Muscle layer of colon (tissue), 2 donors: Measurements from ENCODE around the gene SLC38A11.
"Not testable (repeated sequence)": the region's sequence is repeated elsewhere in the genome, so short reads cannot be mapped to it uniquely, and the experiment has no call there.

Experiments used
- H3K27ac ChIP-seq: one replicate; pipeline ENCODE4 v1.7.0; 2013; ENCODE audit warnings: low read depth, mild to moderate bottlenecking, low read length, moderate library complexity
- H3K27me3 ChIP-seq, 2 donors: one replicate each; pipeline ENCODE4 v1.7.0; 2013; ENCODE audit warnings: low read length in 2 of 2, mild to moderate bottlenecking in 2 of 2; ENCODE audit not compliant: insufficient read depth in 2 of 2, control insufficient read depth in 1 of 2
- H3K36me3 ChIP-seq: one replicate; pipeline ENCODE4 v1.7.0; 2013; ENCODE audit warnings: mild to moderate bottlenecking, low read length; ENCODE audit not compliant: insufficient read depth
- H3K4me1 ChIP-seq: one replicate; pipeline ENCODE4 v1.7.0; 2013; ENCODE audit warnings: mild to moderate bottlenecking, low read length; ENCODE audit not compliant: insufficient read depth
- H3K4me3 ChIP-seq, 2 donors: one replicate each; pipeline ENCODE4 v1.7.0; 2013; ENCODE audit warnings: low read length in 2 of 2, low read depth in 1 of 2, mild to moderate bottlenecking in 1 of 2, moderate library complexity in 1 of 2
- H3K9ac ChIP-seq: one replicate; pipeline ENCODE4 v1.7.0; 2013; ENCODE audit warnings: low read length
- H3K9me3 ChIP-seq: one replicate; pipeline ENCODE4 v1.7.0; 2013; ENCODE audit warnings: mild to moderate bottlenecking, low read length
- donor health status: abdominal sarcoma.
- donor health status: Adenocarcinoma of cecum.

SLC38A11 gene

GRCh38 chr2:164873210-164873908 lies 82.0 kb downstream of the SLC38A11 start:
- no peaks in the 10 kb centered on the region for H3K4me1 ChIP-seq
- H3K4me3 ChIP-seq: no peak overlapping the region
- no peaks in the 10 kb centered on the region for H3K36me3 ChIP-seq
- no peaks in the 10 kb centered on the region for H3K27me3 ChIP-seq
- H3K9me3 ChIP-seq: no peaks in the 10 kb centered on the region
- H3K27ac ChIP-seq: no peak overlapping the region
- H3K9ac ChIP-seq: no peak overlapping the region

GRCh38 chr2:164871404-164871803 lies 83.9 kb downstream of the SLC38A11 start:
- no peaks in the 10 kb centered on the region for H3K36me3 ChIP-seq
- no peak overlapping the region for H3K27ac ChIP-seq
- H3K9ac ChIP-seq: no peak overlapping the region
- H3K4me1 ChIP-seq: no peaks in the 10 kb centered on the region
- no peaks in the 10 kb centered on the region for H3K27me3 ChIP-seq
- no peaks in the 10 kb centered on the region for H3K9me3 ChIP-seq
- H3K4me3 ChIP-seq: no peak overlapping the region

DNA sequence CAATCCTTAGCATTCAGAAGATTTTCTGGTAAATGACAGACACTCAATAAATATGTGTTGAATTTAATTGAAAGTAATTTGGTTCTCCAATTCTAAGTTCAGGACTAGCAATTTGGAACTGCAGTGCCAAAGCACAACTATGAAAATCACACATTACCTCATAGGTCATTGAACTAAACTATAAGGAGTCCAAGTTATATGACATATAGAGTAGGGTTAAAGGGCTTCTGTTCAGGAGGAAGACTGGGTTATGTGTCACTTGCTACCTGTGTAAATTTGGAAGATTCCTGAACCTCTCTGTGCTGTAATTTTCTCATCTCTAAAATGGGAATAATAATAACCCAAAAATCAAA lies 85.9 kb downstream of the SLC38A11 start:
- no peaks in the 10 kb centered on the region for H3K4me1 ChIP-seq
- H3K9me3 ChIP-seq: no peaks in the 10 kb centered on the region
- no peak overlapping the region for H3K27ac ChIP-seq
- no peak overlapping the region for H3K9ac ChIP-seq
- no peak overlapping the region for H3K4me3 ChIP-seq
- H3K27me3 ChIP-seq: no peaks in the 10 kb centered on the region
- no peaks in the 10 kb centered on the region for H3K36me3 ChIP-seq

- Histone ChIP-seq H3K27me3 (no peaks in the 10 kb centered on the region), H3K9me3 (no peaks in the 10 kb centered on the region), H3K9ac (no peak overlapping the region), H3K27ac (no peak overlapping the region), H3K4me3 (no peak overlapping the region), H3K36me3 (no peaks in the 10 kb centered on the region), H3K4me1 (no peaks in the 10 kb centered on the region)
These were observed 86.5 kb downstream of the SLC38A11 start for GRCh38 chr2:164868563-164869419.

DNA sequence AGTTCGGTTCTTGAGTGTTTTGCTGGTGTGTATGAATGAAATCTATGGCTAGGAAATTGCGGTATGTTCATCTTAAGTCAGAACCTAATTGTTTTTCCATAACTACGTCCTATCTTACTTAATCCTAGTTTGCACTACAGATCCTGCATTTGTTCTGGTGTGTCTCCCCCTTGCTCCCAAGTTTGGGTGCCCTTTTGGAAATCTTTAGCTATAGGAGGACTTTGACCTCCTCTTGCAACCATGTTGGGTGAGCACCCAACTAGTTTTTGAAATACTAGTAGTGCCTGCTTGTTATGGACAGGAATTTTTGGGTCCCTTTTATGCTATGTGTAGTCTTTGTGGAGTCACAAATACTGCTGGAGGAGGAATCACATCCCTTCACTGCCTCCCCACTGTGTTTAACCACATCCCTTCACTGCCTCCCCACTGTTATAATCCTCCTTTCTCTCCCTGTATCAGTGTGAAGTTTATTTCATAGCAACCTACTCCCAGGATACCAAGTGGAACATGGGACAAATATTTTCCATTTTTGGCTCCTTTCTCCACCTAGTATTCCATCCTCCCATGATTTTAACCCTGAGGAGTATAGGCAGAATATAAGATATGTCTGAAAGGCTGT lies 87.4 kb downstream of the SLC38A11 start:
- H3K9ac ChIP-seq: no peak overlapping the region
- H3K4me1 ChIP-seq: no peaks in the 10 kb centered on the region
- no peaks in the 10 kb centered on the region for H3K27me3 ChIP-seq
- H3K36me3 ChIP-seq: no peaks in the 10 kb centered on the region
- no peaks in the 10 kb centered on the region for H3K9me3 ChIP-seq
- no peak overlapping the region for H3K4me3 ChIP-seq
- no peak overlapping the region for H3K27ac ChIP-seq

GRCh38 chr2:164866381-164866780 lies 88.9 kb downstream of the SLC38A11 start:
- H3K27ac ChIP-seq, H3K4me1 ChIP-seq: not testable (repeated sequence)

DNA sequence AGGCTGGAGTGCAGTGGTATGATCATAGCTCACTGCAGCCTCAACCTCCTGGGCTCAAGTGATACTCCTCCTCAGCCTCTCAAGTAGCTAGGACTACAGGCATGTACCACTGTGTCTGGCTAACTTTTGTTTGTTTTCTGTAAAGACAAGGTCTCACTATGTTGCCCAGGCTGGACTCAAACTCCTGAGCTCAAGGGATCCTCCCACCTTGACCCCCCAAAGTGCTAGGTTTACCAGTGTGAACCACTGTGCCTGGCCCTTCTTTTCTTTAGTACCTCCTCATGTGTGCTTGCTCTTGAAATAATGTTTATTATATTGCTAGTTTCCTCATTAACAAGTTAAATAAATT lies 94.7 kb downstream of the SLC38A11 start:
- Histone ChIP-seq H3K9ac (no peak overlapping the region), H3K9me3 (no peaks in the 10 kb centered on the region), H3K4me3 (no peak overlapping the region), H3K27me3 (no peaks in the 10 kb centered on the region), H3K36me3 (no peaks in the 10 kb centered on the region), H3K4me1 (no peaks in the 10 kb centered on the region), H3K27ac (no peak overlapping the region)

More at GRCh38 chr2:164866381-164866780, 88.9 kb downstream of the SLC38A11 start:
- H3K36me3 ChIP-seq, H3K9ac ChIP-seq, H3K9me3 ChIP-seq, H3K27me3 ChIP-seq, H3K4me3 ChIP-seq: not testable (repeated sequence)

DNA sequence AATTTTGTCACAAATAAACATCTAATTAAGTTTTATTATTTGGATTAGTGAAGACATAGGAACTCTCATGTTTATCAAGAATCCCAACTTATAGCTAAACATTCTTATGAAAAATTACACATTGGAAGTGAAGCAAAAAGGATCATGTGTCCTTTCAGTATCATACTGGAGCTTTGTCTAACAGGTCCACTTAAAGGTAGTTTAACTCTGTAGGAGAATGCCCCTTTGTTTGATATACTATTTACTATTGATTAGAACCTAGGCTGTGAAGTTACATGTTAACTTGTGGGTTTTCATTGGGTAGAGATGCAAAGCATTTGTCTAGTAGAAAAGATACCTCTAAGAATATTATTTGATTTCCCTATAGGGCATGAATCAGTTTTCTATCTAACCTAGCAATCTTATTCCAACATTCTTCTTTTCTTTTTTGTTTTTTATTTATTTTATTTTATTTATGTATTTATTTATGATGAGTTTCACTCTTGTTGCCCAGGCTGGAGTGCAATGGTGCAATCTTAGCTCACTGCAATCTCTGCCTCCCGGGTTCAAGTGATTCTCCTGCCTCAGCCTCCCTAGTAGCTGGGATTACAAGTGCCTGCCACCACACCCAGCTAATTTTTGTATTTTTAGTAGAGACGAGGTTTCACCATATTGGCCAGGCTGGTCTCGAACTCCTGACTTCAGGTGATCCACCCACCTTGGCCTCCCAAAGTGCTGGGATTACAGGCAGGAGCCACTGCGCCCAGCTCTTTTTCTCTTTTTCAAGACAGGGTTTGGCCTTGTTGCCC lies 95.2 kb downstream of the SLC38A11 start:
- H3K4me1 ChIP-seq, H3K4me3 ChIP-seq, H3K27ac ChIP-seq, H3K9ac ChIP-seq, H3K27me3 ChIP-seq, H3K9me3 ChIP-seq, H3K36me3 ChIP-seq: not testable (repeated sequence)

DNA sequence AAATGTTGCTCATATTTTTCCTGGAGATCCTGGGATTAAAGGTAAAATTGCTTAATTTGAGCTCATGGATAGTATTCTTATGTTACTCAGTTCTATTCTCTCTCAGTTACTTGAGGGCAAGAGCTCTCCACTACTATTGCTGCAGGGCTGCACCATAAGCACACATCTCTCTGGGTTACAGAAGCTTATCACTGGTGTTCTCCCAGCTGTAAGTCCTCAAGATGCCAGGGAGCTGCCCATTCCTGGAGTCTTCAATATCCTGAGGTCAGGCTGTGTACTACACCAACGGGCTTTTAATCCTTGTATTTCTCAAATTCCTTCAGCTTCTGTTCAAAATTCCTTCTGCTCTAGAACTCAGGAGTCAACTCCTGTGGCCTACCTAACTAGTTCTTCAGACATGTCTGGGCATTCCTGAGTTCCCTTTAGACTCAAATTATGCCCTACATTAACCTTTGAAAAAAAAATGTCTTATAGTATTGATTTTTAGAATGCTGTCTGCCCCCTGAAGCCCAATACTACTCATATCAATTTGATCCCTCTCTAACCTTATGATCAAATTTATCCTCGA lies 96.0 kb downstream of the SLC38A11 start:
- Histone ChIP-seq H3K4me3 (no peak overlapping the region), H3K4me1 (no peaks in the 10 kb centered on the region), H3K27me3 (no peaks in the 10 kb centered on the region), H3K27ac (no peak overlapping the region), H3K9ac (no peak overlapping the region), H3K36me3 (no peaks in the 10 kb centered on the region), H3K9me3 (no peaks in the 10 kb centered on the region)

DNA sequence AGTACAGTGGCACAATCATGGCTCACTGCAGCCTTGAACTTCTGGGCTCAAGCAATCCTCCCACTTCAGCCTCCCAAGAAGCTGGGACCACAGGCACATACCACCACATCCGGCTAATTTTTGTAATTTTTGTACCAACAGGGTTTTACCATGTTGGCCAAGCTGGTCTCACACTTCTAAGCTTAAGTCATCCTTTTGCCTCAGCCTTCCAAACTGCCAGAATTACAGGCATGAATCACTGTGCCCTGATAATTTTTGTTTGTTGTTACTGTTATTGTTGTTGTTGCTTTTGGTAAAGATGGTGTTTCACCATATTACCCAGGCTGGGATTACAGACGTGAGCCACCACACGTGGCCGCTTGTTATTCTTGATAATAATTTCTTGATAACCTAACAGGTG lies 103.2 kb downstream of the SLC38A11 start:
- Histone ChIP-seq H3K4me1 (no peaks in the 10 kb centered on the region), H3K36me3 (no peaks in the 10 kb centered on the region), H3K9me3 (no peaks in the 10 kb centered on the region), H3K27ac (no peak overlapping the region), H3K9ac (no peak overlapping the region), H3K27me3 (no peaks in the 10 kb centered on the region), H3K4me3 (no peak overlapping the region)

DNA sequence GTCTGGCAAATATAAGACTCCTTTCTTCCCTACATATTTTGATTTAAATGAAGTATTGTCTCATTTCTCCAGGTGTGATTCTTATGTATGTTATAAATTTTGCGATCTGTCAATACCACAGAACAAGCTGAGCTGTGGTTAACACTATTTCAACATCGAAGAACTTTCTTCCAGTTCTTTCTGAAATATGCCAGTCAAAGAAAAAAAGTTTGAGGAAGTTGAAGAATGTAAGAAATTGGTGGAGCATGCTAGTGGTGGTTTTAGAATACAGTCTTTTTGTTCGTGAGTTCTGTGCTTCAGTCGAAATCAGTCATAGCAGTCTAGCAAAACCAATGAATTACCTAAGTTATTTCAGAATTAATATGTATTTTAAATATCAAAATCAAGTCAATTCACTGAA lies 105.1 kb downstream of the SLC38A11 start:
- Histone ChIP-seq H3K9ac (no peak overlapping the region), H3K9me3 (no peaks in the 10 kb centered on the region), H3K4me3 (no peak overlapping the region), H3K27me3 (no peaks in the 10 kb centered on the region), H3K27ac (no peak overlapping the region), H3K4me1 (no peaks in the 10 kb centered on the region), H3K36me3 (no peaks in the 10 kb centered on the region)
